Stimulated activated CD4-positive, alpha-beta T cell treated with anti-CD3 and anti-CD28 coated beads, Interleukin-4, amount 100 ng/mL, for 24 hours (primary cell): Measurements from ENCODE around the gene IBA57.

Experiments used
- DNase-seq: peaks from one replicate; pipeline ENCODE4 v3.0.0-alpha.2; 2020

IBA57 gene

GRCh38 chr1:228157729-228158126 is 7.9 kb upstream of the IBA57 start:
- no peak for DNase-seq

GRCh38 chr1:228158151-228159007 is 7.2 kb upstream of the IBA57 start:
- DNase-seq, result no peak

GRCh38 chr1:228159008-228159665 is 6.5 kb upstream of the IBA57 start:
- no peak for DNase-seq

- no peak for DNase-seq
These were observed 5.3 kb upstream of the IBA57 start for GRCh38 chr1:228160201-228160761.

DNA sequence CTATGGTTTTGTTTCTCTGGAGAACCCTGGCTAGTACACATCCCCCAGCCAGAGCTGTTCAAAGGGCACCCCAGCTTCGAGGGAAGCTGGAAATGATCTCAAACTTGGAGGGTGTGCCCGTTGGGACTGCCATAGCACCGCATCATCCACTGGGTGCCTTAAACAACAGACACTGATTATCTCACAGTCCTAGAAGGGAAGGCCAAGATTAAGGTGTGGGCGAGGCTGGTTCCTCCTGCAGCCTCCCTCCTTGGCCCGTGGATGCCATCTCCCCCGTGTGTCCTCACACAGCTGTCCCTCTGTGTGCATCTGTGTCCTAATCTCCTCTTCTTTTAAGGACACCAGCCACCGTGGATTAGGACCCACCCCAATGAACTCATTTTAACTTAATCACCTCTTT is 4.2 kb upstream of the IBA57 start:
- no peak for DNase-seq

GRCh38 chr1:228161866-228162265 is 3.7 kb upstream of the IBA57 start:
- DNase-seq, result no peak

DNA sequence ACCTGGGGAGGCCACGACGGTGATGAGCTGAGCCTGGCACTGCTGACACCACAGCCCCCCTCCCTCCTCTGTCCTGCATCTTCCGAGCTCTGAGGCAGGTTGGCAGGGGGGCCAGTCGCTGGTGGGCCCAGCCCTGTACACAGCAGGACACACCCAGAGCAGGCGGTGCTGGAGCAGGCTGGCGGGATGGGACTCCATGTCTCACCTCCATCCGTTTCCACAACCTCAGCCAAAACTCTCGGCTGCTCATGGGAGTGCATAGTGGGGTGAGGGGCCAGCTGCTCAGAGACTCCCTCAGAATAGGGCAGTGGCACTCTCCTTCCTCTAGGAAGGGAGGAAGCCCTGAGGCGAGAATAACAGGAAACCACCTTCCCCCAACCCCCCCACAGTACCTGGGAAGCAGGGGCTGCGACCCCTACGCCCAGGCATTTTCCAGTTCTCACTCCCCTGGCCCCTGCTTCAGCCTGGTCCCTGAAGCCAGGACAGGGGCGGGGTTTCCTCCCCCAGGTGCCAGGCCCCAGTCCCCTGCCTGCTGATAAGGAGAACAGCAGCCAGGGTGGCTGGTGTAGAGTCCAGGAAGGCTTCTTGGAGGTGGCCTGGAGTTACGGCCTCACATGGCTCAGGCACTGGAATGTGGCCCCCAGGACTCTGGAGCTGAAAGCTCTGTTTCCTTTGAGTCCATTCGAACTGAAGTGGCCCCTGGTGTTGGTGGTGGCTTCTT is 3.2 kb upstream of the IBA57 start:
- no peak for DNase-seq

DNA sequence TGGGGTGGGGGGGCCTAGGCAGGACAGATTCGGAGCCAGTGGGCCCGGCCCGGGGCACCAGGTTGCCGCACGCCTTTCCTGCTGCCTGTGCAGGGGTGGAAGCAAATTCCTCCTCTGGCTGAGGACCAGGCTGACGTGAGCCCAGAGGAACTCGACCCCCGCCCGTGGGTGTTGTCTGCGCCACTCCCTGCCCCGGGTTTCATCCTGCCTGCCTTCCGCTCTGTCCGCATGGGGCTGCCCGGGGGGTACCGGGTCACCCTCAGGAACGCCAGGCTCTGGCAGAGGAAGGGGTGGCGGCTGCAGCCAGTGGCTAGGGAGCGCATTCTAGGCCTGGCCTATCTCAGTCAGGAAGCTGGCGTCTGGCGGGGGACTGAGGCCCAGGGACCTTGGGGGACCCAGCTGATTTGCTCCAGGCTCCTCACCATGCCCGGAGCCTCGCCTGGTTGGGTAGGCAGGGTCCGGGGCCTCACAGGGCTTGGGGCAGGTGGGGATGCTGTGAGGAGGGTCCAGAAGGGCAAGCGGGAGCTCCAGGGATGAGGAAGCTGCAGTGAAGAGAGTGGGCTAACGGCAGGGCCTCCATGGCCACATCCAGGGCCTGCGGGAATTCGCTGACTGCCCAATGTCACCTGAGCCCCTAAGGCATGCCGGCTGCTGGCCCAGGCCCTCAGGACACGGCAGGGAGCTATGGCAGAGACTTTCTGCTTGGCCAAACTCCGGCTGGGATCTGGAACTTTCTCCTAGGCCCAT is 2.4 kb upstream of the IBA57 start:
- no peak for DNase-seq

GRCh38 chr1:228163776-228164519 is 1.7 kb upstream of the IBA57 start:
- no peak for DNase-seq

GRCh38 chr1:228164561-228165371 is 838 bp upstream of the IBA57 start:
- no peak for DNase-seq

- peak; percentile 57 for DNase-seq
These were observed 749 bp downstream of the IBA57 start for GRCh38 chr1:228166170-228166936.

- no peak for DNase-seq
These were observed 3.1 kb downstream of the IBA57 start for GRCh38 chr1:228168563-228169270.

- no peak for DNase-seq
These were observed 3.7 kb downstream of the IBA57 start for GRCh38 chr1:228169345-228169744.

GRCh38 chr1:228170666-228171065 is 5.1 kb downstream of the IBA57 start:
- DNase-seq, result no peak

- DNase-seq, result no peak
These were observed 5.8 kb downstream of the IBA57 start for GRCh38 chr1:228171221-228171891.

DNA sequence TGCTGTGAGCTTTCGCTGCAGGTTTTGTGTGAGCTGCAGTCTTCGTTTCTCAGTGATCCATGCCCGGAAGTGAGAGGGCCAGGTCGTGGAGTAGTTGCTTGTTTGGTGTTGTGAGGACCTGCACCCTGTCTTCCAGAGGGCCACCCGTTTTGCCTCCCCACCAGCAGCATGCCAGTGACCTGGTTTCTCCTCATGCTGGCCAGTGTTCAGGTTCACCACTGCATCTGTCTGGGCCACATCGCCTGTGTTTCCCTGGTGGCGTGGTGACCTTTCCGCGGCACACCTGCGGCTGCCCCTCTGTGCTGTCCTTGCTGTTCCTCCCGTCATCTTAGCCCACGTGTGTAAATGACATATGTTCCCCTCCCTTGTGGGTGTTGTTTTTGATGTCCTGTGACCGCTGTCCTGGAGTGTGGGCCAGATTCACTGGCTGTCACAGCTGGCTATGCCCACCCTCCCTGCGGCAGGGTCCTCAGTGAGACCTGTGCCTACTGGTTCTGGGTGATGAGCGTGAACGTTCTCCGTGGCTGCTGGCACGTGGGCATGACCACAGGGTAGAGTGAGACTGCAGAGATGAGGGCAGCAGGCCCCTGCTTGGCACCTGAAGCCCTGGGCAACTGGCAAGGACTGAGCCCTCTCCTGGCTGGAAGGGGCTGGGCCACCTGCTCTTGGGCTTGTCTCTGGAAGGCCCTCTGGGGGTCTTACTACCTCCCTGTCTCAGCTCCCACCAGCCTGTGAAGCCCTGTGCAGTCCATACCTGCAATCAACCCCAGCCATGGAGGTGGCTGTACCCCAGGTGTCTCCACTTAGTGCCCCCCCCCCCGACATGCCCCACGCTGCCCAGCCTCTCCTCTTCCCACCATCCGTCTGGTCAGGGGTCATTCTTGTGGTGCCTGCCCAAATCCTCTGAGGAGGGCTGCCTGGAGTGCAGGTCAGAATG is 7.3 kb downstream of the IBA57 start:
- no peak for DNase-seq
